OCI-LY7 (cell line): ENCODE data around the gene GREM1. TPM values are rescaled to one million over a fixed set of nuclear protein-coding genes. Genes with fewer than 3 reads are reported as not detected.

Source experiments
- BruUV-seq: library from RNA; stranded (reverse); fragments of 400-500 nt; replicated peaks from 2 replicates; lab custom pipeline; 2021; lab: Mats Ljungman, UMichigan
- CTCF ChIA-PET: fragments of 300-600 bp; sonication (Branson Sonifier 250); formaldehyde crosslinking; loops from one replicate; lab custom pipeline; 2022; ENCODE audit warnings: antibody characterized with exemption; ENCODE audit not compliant: unreplicated experiment; lab: Charles Lee
- POLR2A ChIA-PET: fragments of 300-600 bp; sonication (Branson Sonifier 250); formaldehyde crosslinking; loops from one replicate; lab custom pipeline; 2022; ENCODE audit warnings: antibody characterized with exemption; lab: Charles Lee
- DNase-seq: peaks from one replicate; pipeline ENCODE4 v3.0.0-alpha.2; 2015; ENCODE audit warnings: low spot score
- H2AFZ ChIP-seq: fragments of 200-600 bp; sonication (generic), shearing (Covaris generic); 2 replicates; pipeline ENCODE4 v1.6.1; 2014; ENCODE audit warnings: mild to moderate bottlenecking, antibody characterized with exemption, low read length, moderate library complexity
- H3K27ac ChIP-seq: fragments of 200-600 bp; sonication (generic); 2 replicates; pipeline ENCODE4 v1.5.1; 2014; ENCODE audit warnings: mixed run types, low read depth, mild to moderate bottlenecking, moderate library complexity, low read length, inconsistent platforms; ENCODE audit not compliant: poor library complexity, severe bottlenecking
- H3K36me3 ChIP-seq: fragments of 200-600 bp; sonication (generic); 2 replicates; pipeline ENCODE4 v1.6.1; 2014; ENCODE audit warnings: mild to moderate bottlenecking, antibody characterized with exemption, low read length, moderate library complexity, mixed read lengths; ENCODE audit not compliant: insufficient read depth
- H3K4me1 ChIP-seq: fragments of 200-600 bp; sonication (generic); 2 replicates; pipeline ENCODE4 v1.5.1; 2014; ENCODE audit warnings: mild to moderate bottlenecking, low read length; ENCODE audit not compliant: insufficient read depth, poor library complexity, severe bottlenecking
- H3K4me2 ChIP-seq: fragments of 200-600 bp; sonication (generic); 2 replicates; pipeline ENCODE4 v1.6.1; 2014; ENCODE audit warnings: mild to moderate bottlenecking, low read length
- H3K4me3 ChIP-seq: fragments of 200-600 bp; sonication (generic); 2 replicates; pipeline ENCODE4 v1.5.1; 2014; ENCODE audit warnings: mild to moderate bottlenecking, low read depth, low read length; ENCODE audit not compliant: poor library complexity, severe bottlenecking
- H3K79me2 ChIP-seq: fragments of 200-600 bp; sonication (generic); 2 replicates; pipeline ENCODE4 v1.6.1; 2016; ENCODE audit warnings: low read depth, mild to moderate bottlenecking, low read length, moderate library complexity, mixed read lengths; ENCODE audit not compliant: insufficient read depth
- H3K9me2 ChIP-seq: fragments of 200-600 bp; sonication (generic); 2 replicates; pipeline ENCODE4 v1.6.1; 2016; ENCODE audit warnings: mild to moderate bottlenecking, low read length, mixed read lengths; ENCODE audit not compliant: insufficient read depth
- H3K9me3 ChIP-seq: fragments of 200-600 bp; sonication (generic); 2 replicates; pipeline ENCODE4 v1.6.1; 2014; ENCODE audit warnings: mild to moderate bottlenecking, mixed run types, low read length, mixed read lengths
- H4K20me1 ChIP-seq: fragments of 200-600 bp; sonication (generic); 2 replicates; pipeline ENCODE4 v1.6.1; 2014; ENCODE audit warnings: mild to moderate bottlenecking, antibody characterized with exemption, low read length, moderate library complexity, mixed read lengths; ENCODE audit not compliant: insufficient read depth
- CTCF ChIP-seq: fragments of 200-600 bp; sonication (generic); conservative IDR thresholded peaks from 2 replicates; pipeline ENCODE4 v1.5.1; 2014; ENCODE audit warnings: mild to moderate bottlenecking, antibody characterized with exemption, low read length, moderate library complexity, mixed read lengths
- EZH2phosphoT487 ChIP-seq: fragments of 200-600 bp; sonication (generic); IDR thresholded peaks from 2 replicates; pipeline ENCODE4 v1.6.1; 2018; ENCODE audit warnings: low read depth, borderline replicate concordance, mild to moderate bottlenecking, mixed run types, antibody characterized with exemption, low read length, moderate library complexity, mixed read lengths
- intact Hi-C: fragments of 100-400 bp; cut with micrococcal nuclease; formaldehyde crosslinking; loops from one replicate; pipeline ENCODE4 v1.10.0; 2022; ENCODE audit not compliant: unreplicated experiment
- total RNA-seq, 2 experiments: library from RNA; depleted of rRNA in 1 of 2; stranded (reverse); fragments of >200 nt in 1 of 2; shearing (Covaris generic) in 1 of 2; gene quantifications; 2 replicates each; pipeline ENCODE4 v1.2.3, GENCODE V29; 2014 to 2022

GREM1 gene
- total RNA-seq, 2 experiments from 2014 or later = not detected

GRCh38 chr15:32735989-32736700 is 18.3 kb downstream of the GREM1 start:
- Histone ChIP-seq H3K9me3 (no peaks in the 10 kb centered on the region), H3K4me2 (no peak overlapping the region), H2AFZ (no peak overlapping the region), H3K36me3 (no peaks in the 10 kb centered on the region), H3K79me2 (no peaks in the 10 kb centered on the region), H3K9me2 (no peaks in the 10 kb centered on the region), H3K27ac (no peak overlapping the region), H3K4me1 (no peaks in the 10 kb centered on the region), H4K20me1 (no peaks in the 10 kb centered on the region), H3K4me3 (no peak overlapping the region)
- no peak for TF ChIP-seq CTCF
- DNase-seq = no peak
- CTCF ChIA-PET = no interaction called here
- POLR2A ChIA-PET = interaction anchor here (0.7 to 1.0 kb wide), 3 partner anchors 13 to 109 kb away, joined by 4 read pairs; no protein-coding TSS in a partner anchor
- intact Hi-C loops = no loop called here
- no TSS peak for BruUV-seq

GRCh38 chr15:32736701-32737061 is 18.9 kb downstream of the GREM1 start:
- BruUV-seq = no TSS peak
- no peak for DNase-seq
- intact Hi-C loops = no loop called here
- H3K9me3 ChIP-seq = no peaks in the 10 kb centered on the region
- H3K36me3 ChIP-seq = no peaks in the 10 kb centered on the region
- H3K79me2 ChIP-seq = no peaks in the 10 kb centered on the region
- no peak overlapping the region for H3K27ac ChIP-seq
- TF ChIP-seq EZH2phosphoT487 = no peak
- no peak for TF ChIP-seq CTCF
- H3K4me2 ChIP-seq = no peak overlapping the region
- H2AFZ ChIP-seq = no peak overlapping the region
- ChIA-PET CTCF (no interaction called here), POLR2A (interaction anchor here (0.9 kb wide), 1 partner anchor 108 kb away, joined by 4 read pairs; no protein-coding TSS in a partner anchor)
- H4K20me1 ChIP-seq = no peaks in the 10 kb centered on the region
- no peak overlapping the region for H3K4me3 ChIP-seq
- no peaks in the 10 kb centered on the region for H3K4me1 ChIP-seq
- no peaks in the 10 kb centered on the region for H3K9me2 ChIP-seq

GRCh38 chr15:32737304-32737703 is 19.5 kb downstream of the GREM1 start:
- intact Hi-C loops = no loop called here
- Histone ChIP-seq H3K4me3 (no peak overlapping the region), H3K4me2 (no peak overlapping the region), H3K36me3 (no peaks in the 10 kb centered on the region), H4K20me1 (no peaks in the 10 kb centered on the region), H2AFZ (no peak overlapping the region), H3K79me2 (no peaks in the 10 kb centered on the region), H3K9me2 (no peaks in the 10 kb centered on the region), H3K9me3 (no peaks in the 10 kb centered on the region), H3K27ac (no peak overlapping the region), H3K4me1 (no peaks in the 10 kb centered on the region)
- BruUV-seq = no TSS peak
- POLR2A ChIA-PET = no interaction called here
- TF ChIP-seq EZH2phosphoT487 = no peak
- TF ChIP-seq CTCF = no peak
- no peak for DNase-seq
- CTCF ChIA-PET = no interaction called here
